ENCODE results near the gene WDR11. TPM values are rescaled to one million over a fixed set of nuclear protein-coding genes. Genes with fewer than 3 reads are reported as not detected.
A peak's percentile ranks its signal among the peaks of the same experiment; 100 is the strongest.

The WDR11 gene, protein sequence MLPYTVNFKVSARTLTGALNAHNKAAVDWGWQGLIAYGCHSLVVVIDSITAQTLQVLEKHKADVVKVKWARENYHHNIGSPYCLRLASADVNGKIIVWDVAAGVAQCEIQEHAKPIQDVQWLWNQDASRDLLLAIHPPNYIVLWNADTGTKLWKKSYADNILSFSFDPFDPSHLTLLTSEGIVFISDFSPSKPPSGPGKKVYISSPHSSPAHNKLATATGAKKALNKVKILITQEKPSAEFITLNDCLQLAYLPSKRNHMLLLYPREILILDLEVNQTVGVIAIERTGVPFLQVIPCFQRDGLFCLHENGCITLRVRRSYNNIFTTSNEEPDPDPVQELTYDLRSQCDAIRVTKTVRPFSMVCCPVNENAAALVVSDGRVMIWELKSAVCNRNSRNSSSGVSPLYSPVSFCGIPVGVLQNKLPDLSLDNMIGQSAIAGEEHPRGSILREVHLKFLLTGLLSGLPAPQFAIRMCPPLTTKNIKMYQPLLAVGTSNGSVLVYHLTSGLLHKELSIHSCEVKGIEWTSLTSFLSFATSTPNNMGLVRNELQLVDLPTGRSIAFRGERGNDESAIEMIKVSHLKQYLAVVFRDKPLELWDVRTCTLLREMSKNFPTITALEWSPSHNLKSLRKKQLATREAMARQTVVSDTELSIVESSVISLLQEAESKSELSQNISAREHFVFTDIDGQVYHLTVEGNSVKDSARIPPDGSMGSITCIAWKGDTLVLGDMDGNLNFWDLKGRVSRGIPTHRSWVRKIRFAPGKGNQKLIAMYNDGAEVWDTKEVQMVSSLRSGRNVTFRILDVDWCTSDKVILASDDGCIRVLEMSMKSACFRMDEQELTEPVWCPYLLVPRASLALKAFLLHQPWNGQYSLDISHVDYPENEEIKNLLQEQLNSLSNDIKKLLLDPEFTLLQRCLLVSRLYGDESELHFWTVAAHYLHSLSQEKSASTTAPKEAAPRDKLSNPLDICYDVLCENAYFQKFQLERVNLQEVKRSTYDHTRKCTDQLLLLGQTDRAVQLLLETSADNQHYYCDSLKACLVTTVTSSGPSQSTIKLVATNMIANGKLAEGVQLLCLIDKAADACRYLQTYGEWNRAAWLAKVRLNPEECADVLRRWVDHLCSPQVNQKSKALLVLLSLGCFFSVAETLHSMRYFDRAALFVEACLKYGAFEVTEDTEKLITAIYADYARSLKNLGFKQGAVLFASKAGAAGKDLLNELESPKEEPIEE
- polyA plus RNA-seq (2011; rRNA removed) (68.2 and 86.4 TPM in 2 replicates), polyA minus RNA-seq (2011; rRNA and poly(A)+ RNA removed) (71.0 and 73.1 TPM in 2 replicates)

DNA sequence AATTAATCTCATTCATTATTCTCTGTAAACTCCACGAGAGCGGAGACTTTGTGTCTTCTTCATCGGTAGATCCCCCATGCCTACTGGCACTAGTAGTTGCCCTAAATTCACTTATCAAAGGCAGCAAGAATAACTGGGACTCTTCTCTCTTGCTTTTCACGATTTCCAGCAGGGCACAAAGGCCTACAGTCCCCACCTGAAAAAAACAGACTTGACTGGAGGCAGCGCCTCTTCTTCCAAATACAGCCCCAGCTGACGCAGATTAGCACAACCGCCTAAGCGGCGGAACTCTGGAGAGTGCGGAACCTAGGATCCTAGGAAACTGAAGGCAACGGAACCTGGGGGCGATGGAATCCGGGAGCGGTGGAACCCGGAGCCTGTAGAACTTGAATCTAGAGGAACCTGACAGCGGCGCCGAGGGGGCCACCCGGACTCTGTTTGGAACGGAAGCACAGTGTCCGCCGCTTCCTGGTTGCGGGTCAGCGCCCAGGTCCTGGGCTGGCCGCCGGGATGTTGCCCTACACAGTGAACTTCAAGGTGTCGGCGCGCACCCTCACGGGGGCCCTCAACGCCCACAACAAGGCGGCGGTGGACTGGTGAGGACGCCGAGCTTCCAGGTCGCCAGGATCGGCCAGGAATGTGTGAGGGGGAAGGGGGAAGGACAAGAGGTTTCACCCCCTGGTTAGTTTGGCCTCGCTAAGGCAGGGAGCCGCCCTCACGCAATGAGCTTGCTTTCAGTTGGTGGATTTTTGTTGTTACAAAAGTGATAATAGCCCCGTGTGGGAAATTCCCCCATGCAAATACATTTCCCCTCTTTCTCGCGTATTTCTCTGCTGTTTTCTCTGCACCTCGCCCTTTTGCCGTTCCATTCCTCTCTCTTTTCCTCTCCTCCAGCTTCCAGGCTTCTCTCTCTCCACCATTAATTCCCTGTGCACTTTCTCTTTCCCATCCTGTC lies at the start of gene WDR11:
WDR11 (plus strand) TSS at position 452 of the 955 bp plus-strand sequence; CDS start at position 511, 59 bp downstream.
- ChIA-PET POLR2A (no interaction called here), CTCF (interaction anchor here (0.5 to 1.4 kb wide), 3 partner anchors 12 to 1021 kb away, joined by 3 to 4 read pairs (median 4); no protein-coding TSS in a partner anchor)
- Histone ChIP-seq H3K4me3 (ENCODE audit: low read depth, low read length) (peak within 1 kb of the TSS; percentile 74), H3K36me3 (ENCODE audit: control insufficient read depth, insufficient read depth, low read length) (no peaks in the 10 kb centered on the region), H3K27me3 (ENCODE audit: control insufficient read depth, insufficient read depth, low read length) (no peaks in the 10 kb centered on the region)
- TF ChIP-seq CTCF (IDR thresholded peaks at IDR 0.05; ENCODE audit: insufficient read depth, low read depth, low read length): no peak
- peak; percentile 45 for DNase-seq (ENCODE audit: low read depth)

DNA sequence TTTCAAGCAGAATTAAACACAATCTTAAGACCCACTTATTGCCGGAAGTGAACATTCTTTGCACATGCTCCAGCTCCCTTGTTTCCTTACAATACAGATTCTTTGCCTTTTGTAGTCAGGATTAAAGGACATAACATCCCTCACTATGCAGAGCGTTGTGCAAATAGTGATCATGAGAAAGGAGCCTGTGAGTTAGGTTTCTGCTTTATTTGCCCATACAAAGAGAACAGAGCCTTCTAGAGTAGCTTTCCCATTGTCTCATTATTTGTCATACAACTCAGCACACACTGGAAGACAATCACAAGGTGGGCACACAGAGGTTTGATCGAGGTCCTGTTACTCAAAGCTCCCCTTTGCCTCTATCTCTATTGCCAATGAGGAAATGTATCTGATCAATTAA lies 48.2 kb upstream of the WDR11 start:
- no peak for TF ChIP-seq CTCF (IDR thresholded peaks at IDR 0.05; ENCODE audit: insufficient read depth, low read depth, low read length)
- POLR2A ChIA-PET: no interaction called here
- CTCF ChIA-PET: no interaction called here
- H3K36me3 ChIP-seq (ENCODE audit: control insufficient read depth, insufficient read depth, low read length): no peaks in the 10 kb centered on the region
- DNase-seq (ENCODE audit: low read depth): no peak
- H3K4me3 ChIP-seq (ENCODE audit: low read depth, low read length): no peak overlapping the region
- no peaks in the 10 kb centered on the region for H3K27me3 ChIP-seq (ENCODE audit: control insufficient read depth, insufficient read depth, low read length)

DNA sequence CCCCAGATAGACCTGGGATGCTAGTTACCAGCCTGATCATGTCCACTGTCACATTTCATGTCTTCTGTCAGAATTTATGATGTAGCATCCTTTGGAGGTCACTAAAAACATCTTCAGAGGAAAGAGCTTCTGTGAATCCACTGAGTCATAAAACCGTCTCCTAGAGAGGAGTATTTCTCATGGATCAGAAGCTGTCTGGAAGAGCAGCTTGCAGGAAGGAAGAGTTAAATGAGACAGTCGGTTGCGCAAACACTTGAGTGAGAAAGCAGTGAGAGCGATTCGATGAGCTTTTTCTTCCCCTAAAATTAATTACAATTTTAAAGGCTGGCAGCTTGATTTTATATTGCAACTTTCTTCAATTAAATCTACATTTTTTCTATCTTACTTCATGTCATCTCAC lies 47.2 kb upstream of the WDR11 start:
- no peak for TF ChIP-seq CTCF (IDR thresholded peaks at IDR 0.05; ENCODE audit: insufficient read depth, low read depth, low read length)

DNA sequence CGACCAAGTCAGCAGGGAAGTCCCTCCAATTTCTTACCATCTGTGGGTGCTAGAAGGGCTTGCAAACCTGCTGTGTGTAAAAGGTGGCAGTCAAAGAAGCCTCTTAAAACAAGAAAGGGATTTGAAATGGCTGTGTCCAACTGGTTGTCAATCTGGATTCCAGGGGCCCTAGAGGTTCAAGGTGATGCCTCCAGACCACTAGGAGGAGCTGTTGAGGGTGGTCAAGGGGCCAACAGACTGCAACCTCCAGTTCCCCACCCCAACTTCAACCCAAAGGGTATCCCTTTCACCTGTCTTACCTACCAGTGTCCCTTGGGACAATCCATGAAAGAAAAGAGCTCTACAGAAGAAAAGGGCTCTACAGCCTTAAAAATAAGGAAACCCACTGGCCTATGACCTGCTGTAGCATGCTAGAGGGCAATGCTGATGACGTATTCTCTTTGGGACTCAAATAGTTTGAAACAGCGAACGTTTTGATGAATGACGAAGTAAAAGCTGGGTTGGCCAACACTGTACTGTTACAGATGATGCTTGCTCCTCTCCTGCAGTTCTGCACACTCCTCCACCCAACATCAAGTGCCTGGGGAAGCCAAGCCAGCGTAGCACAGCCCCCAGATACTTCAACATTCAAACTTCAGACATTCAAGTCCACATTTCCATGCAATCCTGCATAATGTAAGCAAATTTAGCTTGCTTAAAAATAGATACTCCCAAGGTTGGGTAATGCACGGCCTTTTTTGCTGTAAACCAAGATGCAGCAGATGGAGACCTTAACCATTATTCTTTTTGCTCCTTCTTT lies 45.9 kb upstream of the WDR11 start:
- CTCF ChIA-PET: no interaction called here

More for the DNA sequence above, 47.2 kb upstream of the WDR11 start:
- POLR2A ChIA-PET: no interaction called here
- no peak for DNase-seq (ENCODE audit: low read depth)
- no peaks in the 10 kb centered on the region for H3K36me3 ChIP-seq (ENCODE audit: control insufficient read depth, insufficient read depth, low read length)
- CTCF ChIA-PET: no interaction called here
- H3K4me3 ChIP-seq (ENCODE audit: low read depth, low read length): no peak overlapping the region
- no peaks in the 10 kb centered on the region for H3K27me3 ChIP-seq (ENCODE audit: control insufficient read depth, insufficient read depth, low read length)

More for the DNA sequence above, 45.9 kb upstream of the WDR11 start:
- no peak for TF ChIP-seq CTCF (IDR thresholded peaks at IDR 0.05; ENCODE audit: insufficient read depth, low read depth, low read length)
- no peak for DNase-seq (ENCODE audit: low read depth)
- no peaks in the 10 kb centered on the region for H3K36me3 ChIP-seq (ENCODE audit: control insufficient read depth, insufficient read depth, low read length)
- H3K4me3 ChIP-seq (ENCODE audit: low read depth, low read length): no peak overlapping the region
- no peaks in the 10 kb centered on the region for H3K27me3 ChIP-seq (ENCODE audit: control insufficient read depth, insufficient read depth, low read length)
- POLR2A ChIA-PET: no interaction called here
